ENCODE measurements around the gene IQSEC3.

The IQSEC3 gene

GRCh38 chr12:163406-163986, 96.9 kb downstream of the IQSEC3 start:
- DNase-seq (ENCODE audit: low read depth in 2 of 2) = no peak

- no peak for DNase-seq (ENCODE audit: low read depth in 2 of 2)
Measured at GRCh38 chr12:164207-164606, 97.6 kb downstream of the IQSEC3 start.

- DNase-seq (ENCODE audit: low read depth in 2 of 2) = no peak
Measured at GRCh38 chr12:165862-166368, 99.3 kb downstream of the IQSEC3 start.

GRCh38 chr12:166425-167075, 100.0 kb downstream of the IQSEC3 start:
- DNase-seq (ENCODE audit: low read depth in 2 of 2) = no peak

GRCh38 chr12:167959-168600, 101.5 kb downstream of the IQSEC3 start:
- DNase-seq (ENCODE audit: low read depth in 2 of 2) = no peak

GRCh38 chr12:168763-169525, 102.4 kb downstream of the IQSEC3 start:
- no peak for DNase-seq (ENCODE audit: low read depth in 2 of 2)

- no peak for DNase-seq (ENCODE audit: low read depth in 2 of 2)
Measured at GRCh38 chr12:169528-170370, 103.2 kb downstream of the IQSEC3 start.

- DNase-seq (ENCODE audit: low read depth in 2 of 2) = no peak
Measured at GRCh38 chr12:170371-171225, 104.0 kb downstream of the IQSEC3 start.

- DNase-seq (ENCODE audit: low read depth in 2 of 2) = no peak
Measured at GRCh38 chr12:171276-171675, 104.7 kb downstream of the IQSEC3 start.

GRCh38 chr12:171743-172676, 105.4 kb downstream of the IQSEC3 start:
- DNase-seq (ENCODE audit: low read depth in 2 of 2) = no peak

- no peak for DNase-seq (ENCODE audit: low read depth in 2 of 2)
Measured at GRCh38 chr12:172732-173161, 106.2 kb downstream of the IQSEC3 start.

- no peak for DNase-seq (ENCODE audit: low read depth in 2 of 2)
Measured at GRCh38 chr12:174124-174523, 107.6 kb downstream of the IQSEC3 start.

- no peak for DNase-seq (ENCODE audit: low read depth in 2 of 2)
Measured at GRCh38 chr12:174596-174995, 108.0 kb downstream of the IQSEC3 start.

GRCh38 chr12:175250-175649, 108.7 kb downstream of the IQSEC3 start:
- no peak for DNase-seq (ENCODE audit: low read depth in 2 of 2)

GRCh38 chr12:175759-176158, 109.2 kb downstream of the IQSEC3 start:
- DNase-seq (ENCODE audit: low read depth in 2 of 2) = no peak

- DNase-seq (ENCODE audit: low read depth in 2 of 2) = no peak
Measured at GRCh38 chr12:176321-177181, 110.0 kb downstream of the IQSEC3 start.

GRCh38 chr12:177336-177979, 110.9 kb downstream of the IQSEC3 start:
- no peak for DNase-seq (ENCODE audit: low read depth in 2 of 2)
